Mesothelial cell of epicardium (in vitro differentiated cells): ENCODE data around the gene SLCO4C1. TPM values are rescaled to one million over a fixed set of nuclear protein-coding genes. Genes with fewer than 3 reads are reported as not detected.

ENCODE experiments used
- DNase-seq, 2 experiments: peaks; one replicate each; pipeline ENCODE4 v3.0.0; 2021; ENCODE audit warnings: low spot score in 2 of 2; ENCODE audit not compliant: unreplicated experiment in 2 of 2
- H3K27ac Mint-ChIP-seq: 2 replicates; pipeline ENCODE4 v1.8.0; 2021; ENCODE audit warnings: mixed read lengths
- H3K27me3 Mint-ChIP-seq: 2 replicates; pipeline ENCODE4 v1.8.0; 2021; ENCODE audit warnings: low read depth, mixed read lengths
- H3K36me3 Mint-ChIP-seq: 2 replicates; pipeline ENCODE4 v1.8.0; 2021; ENCODE audit warnings: mixed read lengths
- H3K4me1 Mint-ChIP-seq: 2 replicates; pipeline ENCODE4 v1.8.0; 2021; ENCODE audit warnings: mixed read lengths
- H3K4me3 Mint-ChIP-seq: 2 replicates; pipeline ENCODE4 v1.8.0; 2021; ENCODE audit warnings: mild to moderate bottlenecking, moderate library complexity, mixed read lengths
- H3K9me3 Mint-ChIP-seq: 2 replicates; pipeline ENCODE4 v1.8.0; 2021; ENCODE audit warnings: mixed read lengths
- total RNA-seq: library from RNA; stranded (reverse); gene quantifications from 3 replicates; pipeline ENCODE4 v1.2.1, GENCODE V29; 2021
- TF ChIP-seq, protein P1 (sequence below): fragments of 200-600 bp; sonication (generic); IDR thresholded peaks from one replicate; pipeline ENCODE4 v1.5.0; 2021; ENCODE audit warnings: antibody characterized with exemption; ENCODE audit not compliant: unreplicated experiment

SLCO4C1 gene
- total RNA-seq, 1 donor from 2014 or later: 1.3 TPM

DNA sequence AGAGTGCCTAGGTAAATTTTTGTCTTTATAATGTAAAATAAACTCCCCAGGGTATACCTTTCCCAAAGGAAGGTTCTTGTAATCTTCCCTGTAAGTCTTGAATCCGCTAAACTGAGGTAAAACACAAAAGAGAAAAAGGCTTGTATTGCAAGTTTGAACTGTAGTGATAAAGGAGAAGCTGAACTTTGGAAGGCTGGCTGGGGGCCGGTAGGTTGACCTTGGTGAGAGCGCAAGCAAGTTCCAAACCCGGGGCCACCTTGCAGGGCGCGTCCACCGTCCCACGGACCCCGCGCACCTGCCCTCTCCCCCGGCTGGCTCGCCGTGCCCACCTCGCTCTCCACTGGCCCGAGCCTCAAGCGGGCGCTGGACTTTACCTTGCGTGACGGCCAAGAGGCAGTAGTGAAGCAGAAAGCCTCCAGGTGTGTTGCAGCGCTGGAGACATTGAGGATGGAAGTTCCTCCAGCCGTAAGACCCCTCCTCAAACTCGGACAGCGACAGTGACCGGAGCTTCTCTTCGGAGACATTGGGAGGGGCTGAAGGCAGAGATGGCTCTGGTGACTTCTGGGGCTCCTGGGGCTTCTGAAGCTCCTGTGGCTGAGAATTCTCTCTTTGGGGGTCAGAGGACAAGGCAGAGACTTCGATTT, 428 bp downstream of the SLCO4C1 start:
- H3K27me3 Mint-ChIP-seq: peaks cover 11% of the 10 kb centered on the region
- H3K27ac Mint-ChIP-seq: no peak overlapping the region
- TF ChIP-seq, protein P1, sequence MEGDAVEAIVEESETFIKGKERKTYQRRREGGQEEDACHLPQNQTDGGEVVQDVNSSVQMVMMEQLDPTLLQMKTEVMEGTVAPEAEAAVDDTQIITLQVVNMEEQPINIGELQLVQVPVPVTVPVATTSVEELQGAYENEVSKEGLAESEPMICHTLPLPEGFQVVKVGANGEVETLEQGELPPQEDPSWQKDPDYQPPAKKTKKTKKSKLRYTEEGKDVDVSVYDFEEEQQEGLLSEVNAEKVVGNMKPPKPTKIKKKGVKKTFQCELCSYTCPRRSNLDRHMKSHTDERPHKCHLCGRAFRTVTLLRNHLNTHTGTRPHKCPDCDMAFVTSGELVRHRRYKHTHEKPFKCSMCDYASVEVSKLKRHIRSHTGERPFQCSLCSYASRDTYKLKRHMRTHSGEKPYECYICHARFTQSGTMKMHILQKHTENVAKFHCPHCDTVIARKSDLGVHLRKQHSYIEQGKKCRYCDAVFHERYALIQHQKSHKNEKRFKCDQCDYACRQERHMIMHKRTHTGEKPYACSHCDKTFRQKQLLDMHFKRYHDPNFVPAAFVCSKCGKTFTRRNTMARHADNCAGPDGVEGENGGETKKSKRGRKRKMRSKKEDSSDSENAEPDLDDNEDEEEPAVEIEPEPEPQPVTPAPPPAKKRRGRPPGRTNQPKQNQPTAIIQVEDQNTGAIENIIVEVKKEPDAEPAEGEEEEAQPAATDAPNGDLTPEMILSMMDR: no peak

DNA sequence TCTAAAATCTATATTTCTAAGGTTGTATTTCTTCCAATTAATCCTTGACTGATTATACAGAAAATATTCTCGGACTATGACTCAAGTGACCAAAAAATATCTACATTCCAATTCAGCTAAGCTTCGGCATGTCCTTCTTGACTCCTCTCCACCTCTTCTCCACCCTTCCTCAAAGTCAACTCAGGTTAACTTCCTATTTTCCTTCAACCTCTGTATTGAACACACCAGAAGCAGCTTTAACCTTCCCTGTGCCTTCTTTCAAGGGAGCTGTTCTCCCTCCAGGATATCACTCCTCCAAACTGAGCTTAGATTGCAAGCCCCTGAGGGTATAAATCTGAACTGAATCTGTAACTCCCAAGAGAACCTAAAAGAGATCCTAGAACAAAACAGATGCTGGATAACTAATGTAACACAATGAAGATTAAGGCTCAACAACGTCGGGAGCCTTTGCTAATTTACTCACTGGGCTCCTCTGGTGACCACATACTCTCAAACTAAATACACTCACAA, 1.1 kb downstream of the SLCO4C1 start:
- Mint-ChIP-seq H3K27ac (no peak overlapping the region), H3K9me3 (no peaks in the 10 kb centered on the region), H3K27me3 (peaks cover 11% of the 10 kb centered on the region), H3K36me3 (no peaks in the 10 kb centered on the region), H3K4me3 (peak overlapping the region; percentile 87), H3K4me1 (peaks cover 14% of the 10 kb centered on the region)
- DNase-seq: no peak
- TF ChIP-seq, protein P1: no peak

More for the DNA sequence above, 428 bp downstream of the SLCO4C1 start:
- H3K9me3 Mint-ChIP-seq: no peaks in the 10 kb centered on the region
- peak overlapping the region; percentile 87 for H3K4me3 Mint-ChIP-seq
- H3K36me3 Mint-ChIP-seq: no peaks in the 10 kb centered on the region
- H3K4me1 Mint-ChIP-seq: peaks cover 14% of the 10 kb centered on the region
- no peak for DNase-seq

DNA sequence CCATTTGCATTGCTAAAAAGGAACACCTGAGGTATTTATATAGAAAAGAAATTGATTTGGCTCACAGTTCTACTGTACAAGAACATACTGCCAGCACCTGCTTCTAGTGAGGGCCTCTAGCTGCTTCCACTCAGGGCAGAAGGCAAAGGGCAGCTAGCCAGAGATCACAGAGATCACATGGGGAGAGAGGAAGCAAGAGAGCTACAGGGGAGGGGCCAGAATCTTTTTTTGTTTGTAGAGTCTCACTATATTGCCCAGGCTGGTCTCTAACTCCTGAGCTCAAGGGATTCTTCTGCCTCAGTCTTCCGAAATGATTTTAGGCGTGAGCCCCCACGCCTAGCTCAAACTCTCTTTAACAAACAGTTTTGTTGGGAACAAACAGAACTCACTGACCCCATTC, 6.1 kb downstream of the SLCO4C1 start:
- no peak overlapping the region for H3K4me3 Mint-ChIP-seq
- no peaks in the 10 kb centered on the region for H3K36me3 Mint-ChIP-seq
- H3K4me1 Mint-ChIP-seq: peaks cover 3% of the 10 kb centered on the region
- no peak for DNase-seq
- no peak overlapping the region for H3K27ac Mint-ChIP-seq
- peaks cover 3% of the 10 kb centered on the region for H3K27me3 Mint-ChIP-seq
- H3K9me3 Mint-ChIP-seq: no peaks in the 10 kb centered on the region
- TF ChIP-seq, protein P1: no peak

DNA sequence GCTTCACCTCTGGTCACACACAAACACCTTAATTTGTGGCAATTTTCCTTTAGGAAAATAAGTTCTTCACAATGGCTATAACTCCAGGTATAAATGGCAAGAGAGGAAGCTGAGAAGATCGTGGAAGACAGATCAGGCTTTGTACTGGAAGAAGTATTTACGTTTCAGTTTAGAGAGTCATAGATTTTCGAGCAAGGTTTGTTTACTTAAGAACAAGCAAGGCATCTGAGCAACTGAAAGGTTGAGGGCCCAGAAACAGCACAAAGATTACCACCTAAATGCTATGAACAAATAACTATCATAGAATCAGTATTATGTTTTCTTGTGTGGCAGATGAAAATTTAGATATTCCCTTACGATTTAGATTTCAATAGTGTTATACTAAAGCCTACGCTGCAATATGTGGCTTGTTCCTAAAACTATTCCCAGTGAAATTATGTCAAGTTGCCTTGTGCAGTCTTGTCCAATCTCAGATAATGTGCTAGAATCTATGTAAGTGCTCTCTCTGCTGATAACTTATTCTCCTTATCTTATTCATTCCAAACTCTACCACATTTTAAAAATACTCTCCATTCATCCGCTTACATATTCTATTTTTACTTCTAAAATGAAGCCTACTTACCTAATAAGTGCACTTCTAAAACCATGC, 6.7 kb downstream of the SLCO4C1 start:
- no peaks in the 10 kb centered on the region for H3K27me3 Mint-ChIP-seq
- H3K4me1 Mint-ChIP-seq: no peaks in the 10 kb centered on the region
- no peaks in the 10 kb centered on the region for H3K9me3 Mint-ChIP-seq
- H3K36me3 Mint-ChIP-seq: no peaks in the 10 kb centered on the region
- TF ChIP-seq, protein P1: no peak
- no peak overlapping the region for H3K27ac Mint-ChIP-seq
- no peak overlapping the region for H3K4me3 Mint-ChIP-seq
- DNase-seq: no peak

DNA sequence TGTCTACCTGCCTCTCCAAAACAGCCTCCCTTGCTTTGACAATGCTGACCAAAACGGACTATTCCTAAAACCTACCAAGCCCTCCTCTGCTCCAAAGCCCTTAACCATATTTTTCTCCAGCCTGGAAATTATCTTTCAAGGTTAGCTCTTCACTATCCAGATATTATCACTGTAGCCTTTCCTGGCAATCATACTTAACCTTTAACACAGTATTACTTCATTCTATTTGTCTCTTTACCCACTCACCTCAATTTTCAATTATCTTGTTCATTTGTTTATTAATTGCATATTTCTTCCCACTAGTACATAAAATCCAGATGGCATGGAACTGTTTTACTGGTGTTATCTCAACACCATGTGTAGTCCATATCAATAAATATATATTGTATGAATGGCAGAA, 7.5 kb downstream of the SLCO4C1 start:
- no peaks in the 10 kb centered on the region for H3K36me3 Mint-ChIP-seq
- H3K4me3 Mint-ChIP-seq: no peak overlapping the region
- no peak for DNase-seq
- TF ChIP-seq, protein P1: no peak
- H3K4me1 Mint-ChIP-seq: no peaks in the 10 kb centered on the region
- no peak overlapping the region for H3K27ac Mint-ChIP-seq
- H3K27me3 Mint-ChIP-seq: no peaks in the 10 kb centered on the region
- H3K9me3 Mint-ChIP-seq: no peaks in the 10 kb centered on the region
